GM18951 (cell line): Measurements from ENCODE around the gene DNAH10.

ENCODE experiments used
- POLR2A ChIP-seq: IDR thresholded peaks from 4 replicates; pipeline ENCODE4 v1.6.1; 2011; ENCODE audit warnings: mild to moderate bottlenecking; ENCODE audit not compliant: insufficient read length, insufficient read depth; ENCODE audit errors: extremely low read depth
- in situ Hi-C: fragments of 300-500 bp; cut with MboI; formaldehyde crosslinking; loops from one replicate; pipeline ENCODE4 v1.12.0; 2022; ENCODE audit warnings: low sequenced_read_pairs, mixed read lengths, inconsistent platforms; ENCODE audit not compliant: unreplicated experiment

The DNAH10 gene

GRCh38 chr12:123761841-123762714 is at the start of gene DNAH10:
DNAH10 (plus strand) TSS chr12:123762301; CDS start chr12:123762337, 36 bp downstream.
- in situ Hi-C loops, result no loop called here
- TF ChIP-seq POLR2A, result no peak

- TF ChIP-seq POLR2A, result no peak
- in situ Hi-C loops, result no loop called here
Measured at GRCh38 chr12:123712780-123713319, 49.3 kb upstream of the DNAH10 start.

- in situ Hi-C loops, result no loop called here
- TF ChIP-seq POLR2A, result no peak
Measured at GRCh38 chr12:123713398-123713797, 48.7 kb upstream of the DNAH10 start.

GRCh38 chr12:123713823-123714585 is 48.1 kb upstream of the DNAH10 start:
- in situ Hi-C loops, result no loop called here
- TF ChIP-seq POLR2A, result no peak

GRCh38 chr12:123715195-123715594 is 46.9 kb upstream of the DNAH10 start:
- in situ Hi-C loops, result no loop called here
- TF ChIP-seq POLR2A, result no peak

- TF ChIP-seq POLR2A, result no peak
- in situ Hi-C loops, result no loop called here
Measured at GRCh38 chr12:123717350-123717749, 44.8 kb upstream of the DNAH10 start.

GRCh38 chr12:123720141-123720814 is 41.8 kb upstream of the DNAH10 start:
- TF ChIP-seq POLR2A, result no peak
- in situ Hi-C loops, result no loop called here

- no peak for TF ChIP-seq POLR2A
- in situ Hi-C loops, result no loop called here
Measured at GRCh38 chr12:123721245-123721644, 40.9 kb upstream of the DNAH10 start.

GRCh38 chr12:123723011-123723410 is 39.1 kb upstream of the DNAH10 start:
- in situ Hi-C loops, result no loop called here
- no peak for TF ChIP-seq POLR2A

GRCh38 chr12:123723765-123724164 is 38.3 kb upstream of the DNAH10 start:
- no peak for TF ChIP-seq POLR2A

GRCh38 chr12:123726244-123726643 is 35.9 kb upstream of the DNAH10 start:
- in situ Hi-C loops, result no loop called here
- TF ChIP-seq POLR2A, result no peak

More at GRCh38 chr12:123723765-123724164, 38.3 kb upstream of the DNAH10 start:
- in situ Hi-C loops, result no loop called here

GRCh38 chr12:123726962-123727361 is 35.1 kb upstream of the DNAH10 start:
- in situ Hi-C loops, result no loop called here
- no peak for TF ChIP-seq POLR2A

- in situ Hi-C loops, result no loop called here
- TF ChIP-seq POLR2A, result no peak
Measured at GRCh38 chr12:123727878-123728277, 34.2 kb upstream of the DNAH10 start.
